Liver (tissue), 3 donors: ENCODE measurements around the gene IL12RB2.

Experiments used
- EGR1 ChIP-seq, 2 donors: IDR thresholded peaks; 2 replicates each; pipeline ENCODE4 v1.6.1; 2016 to 2018; ENCODE audit warnings: antibody characterized with exemption in 2 of 2, low read depth in 2 of 2
- FOXA2 ChIP-seq: IDR thresholded peaks from 2 replicates; pipeline ENCODE4 v1.6.1; 2016; ENCODE audit warnings: antibody characterized with exemption
- GABPA ChIP-seq, 2 donors: IDR thresholded peaks in 1 of 2; conservative IDR thresholded peaks in 1 of 2; 2 replicates each; pipeline ENCODE4 v1.6.1; 2016; ENCODE audit warnings: antibody characterized with exemption in 2 of 2, mild to moderate bottlenecking in 1 of 2, moderate library complexity in 1 of 2
- JUND ChIP-seq, 2 donors: IDR thresholded peaks; 2 replicates each; pipeline ENCODE4 v1.6.1; 2016; ENCODE audit warnings: antibody characterized with exemption in 2 of 2
- RAD21 ChIP-seq, 2 donors: IDR thresholded peaks; 2 replicates each; pipeline ENCODE4 v1.6.1; 2016; ENCODE audit warnings: antibody characterized with exemption in 2 of 2, mild to moderate bottlenecking in 2 of 2
- SP1 ChIP-seq: IDR thresholded peaks from 2 replicates; pipeline ENCODE4 v1.6.1; 2018; ENCODE audit warnings: antibody characterized with exemption, mild to moderate bottlenecking
- TAF1 ChIP-seq: conservative IDR thresholded peaks from 2 replicates; pipeline ENCODE4 v1.6.1; 2016; ENCODE audit warnings: antibody characterized with exemption, mild to moderate bottlenecking
- TF ChIP-seq, protein P1 (sequence below): fragments of 150-350 bp; IDR thresholded peaks from 2 replicates; pipeline ENCODE4 v1.5.1; 2017; ENCODE audit warnings: improper control_type of control experiment, low read depth, low read length; ENCODE audit not compliant: missing input control
- TF ChIP-seq, protein P2 (sequence below): IDR thresholded peaks from 2 replicates; pipeline ENCODE4 v1.6.1; 2016; ENCODE audit warnings: antibody characterized with exemption
- TF ChIP-seq, protein P3 (sequence below): IDR thresholded peaks from 2 replicates; pipeline ENCODE4 v1.6.1; 2016; ENCODE audit warnings: antibody characterized with exemption
- TF ChIP-seq, protein P4 (sequence below): IDR thresholded peaks from 2 replicates; pipeline ENCODE4 v1.6.1; 2016; ENCODE audit warnings: antibody characterized with exemption, mild to moderate bottlenecking
- TF ChIP-seq, protein P5 (sequence below): IDR thresholded peaks from 2 replicates; pipeline ENCODE4 v1.6.1; 2016; ENCODE audit warnings: antibody characterized with exemption
- donor health status: healthy.
- donor health status: healthy.

DNA sequence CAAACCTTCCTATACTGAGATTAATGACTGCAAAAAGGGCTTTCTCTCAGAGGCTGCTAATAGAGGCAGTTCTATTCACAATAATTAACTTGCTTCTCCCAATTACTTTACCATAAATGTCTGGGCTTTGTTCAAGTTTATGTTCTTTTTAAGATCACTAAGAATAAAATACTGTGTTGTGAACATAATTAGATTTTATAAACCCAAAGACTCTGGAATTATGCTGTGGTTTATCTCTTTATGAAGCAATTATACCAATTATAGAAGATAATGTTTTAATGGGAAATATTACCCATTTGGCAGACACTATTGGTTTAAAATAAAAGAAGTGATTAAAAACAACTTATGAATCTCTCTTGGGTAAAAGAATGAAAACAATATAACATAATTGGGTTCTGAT is 43.5 kb upstream of the IL12RB2 start:
- TF ChIP-seq SP1: no peak
- no peak for TF ChIP-seq JUND (IDR thresholded peaks at IDR 0.05)
- TF ChIP-seq, protein P1, sequence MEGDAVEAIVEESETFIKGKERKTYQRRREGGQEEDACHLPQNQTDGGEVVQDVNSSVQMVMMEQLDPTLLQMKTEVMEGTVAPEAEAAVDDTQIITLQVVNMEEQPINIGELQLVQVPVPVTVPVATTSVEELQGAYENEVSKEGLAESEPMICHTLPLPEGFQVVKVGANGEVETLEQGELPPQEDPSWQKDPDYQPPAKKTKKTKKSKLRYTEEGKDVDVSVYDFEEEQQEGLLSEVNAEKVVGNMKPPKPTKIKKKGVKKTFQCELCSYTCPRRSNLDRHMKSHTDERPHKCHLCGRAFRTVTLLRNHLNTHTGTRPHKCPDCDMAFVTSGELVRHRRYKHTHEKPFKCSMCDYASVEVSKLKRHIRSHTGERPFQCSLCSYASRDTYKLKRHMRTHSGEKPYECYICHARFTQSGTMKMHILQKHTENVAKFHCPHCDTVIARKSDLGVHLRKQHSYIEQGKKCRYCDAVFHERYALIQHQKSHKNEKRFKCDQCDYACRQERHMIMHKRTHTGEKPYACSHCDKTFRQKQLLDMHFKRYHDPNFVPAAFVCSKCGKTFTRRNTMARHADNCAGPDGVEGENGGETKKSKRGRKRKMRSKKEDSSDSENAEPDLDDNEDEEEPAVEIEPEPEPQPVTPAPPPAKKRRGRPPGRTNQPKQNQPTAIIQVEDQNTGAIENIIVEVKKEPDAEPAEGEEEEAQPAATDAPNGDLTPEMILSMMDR: no peak
- TF ChIP-seq, protein P2, sequence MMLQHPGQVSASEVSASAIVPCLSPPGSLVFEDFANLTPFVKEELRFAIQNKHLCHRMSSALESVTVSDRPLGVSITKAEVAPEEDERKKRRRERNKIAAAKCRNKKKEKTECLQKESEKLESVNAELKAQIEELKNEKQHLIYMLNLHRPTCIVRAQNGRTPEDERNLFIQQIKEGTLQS: no peak
- TF ChIP-seq FOXA2: no peak
- no peak for TF ChIP-seq RAD21 (IDR thresholded peaks at IDR 0.05)
- TF ChIP-seq, protein P3, sequence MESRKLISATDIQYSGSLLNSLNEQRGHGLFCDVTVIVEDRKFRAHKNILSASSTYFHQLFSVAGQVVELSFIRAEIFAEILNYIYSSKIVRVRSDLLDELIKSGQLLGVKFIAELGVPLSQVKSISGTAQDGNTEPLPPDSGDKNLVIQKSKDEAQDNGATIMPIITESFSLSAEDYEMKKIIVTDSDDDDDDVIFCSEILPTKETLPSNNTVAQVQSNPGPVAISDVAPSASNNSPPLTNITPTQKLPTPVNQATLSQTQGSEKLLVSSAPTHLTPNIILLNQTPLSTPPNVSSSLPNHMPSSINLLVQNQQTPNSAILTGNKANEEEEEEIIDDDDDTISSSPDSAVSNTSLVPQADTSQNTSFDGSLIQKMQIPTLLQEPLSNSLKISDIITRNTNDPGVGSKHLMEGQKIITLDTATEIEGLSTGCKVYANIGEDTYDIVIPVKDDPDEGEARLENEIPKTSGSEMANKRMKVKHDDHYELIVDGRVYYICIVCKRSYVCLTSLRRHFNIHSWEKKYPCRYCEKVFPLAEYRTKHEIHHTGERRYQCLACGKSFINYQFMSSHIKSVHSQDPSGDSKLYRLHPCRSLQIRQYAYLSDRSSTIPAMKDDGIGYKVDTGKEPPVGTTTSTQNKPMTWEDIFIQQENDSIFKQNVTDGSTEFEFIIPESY: no peak
- TF ChIP-seq, protein P4, sequence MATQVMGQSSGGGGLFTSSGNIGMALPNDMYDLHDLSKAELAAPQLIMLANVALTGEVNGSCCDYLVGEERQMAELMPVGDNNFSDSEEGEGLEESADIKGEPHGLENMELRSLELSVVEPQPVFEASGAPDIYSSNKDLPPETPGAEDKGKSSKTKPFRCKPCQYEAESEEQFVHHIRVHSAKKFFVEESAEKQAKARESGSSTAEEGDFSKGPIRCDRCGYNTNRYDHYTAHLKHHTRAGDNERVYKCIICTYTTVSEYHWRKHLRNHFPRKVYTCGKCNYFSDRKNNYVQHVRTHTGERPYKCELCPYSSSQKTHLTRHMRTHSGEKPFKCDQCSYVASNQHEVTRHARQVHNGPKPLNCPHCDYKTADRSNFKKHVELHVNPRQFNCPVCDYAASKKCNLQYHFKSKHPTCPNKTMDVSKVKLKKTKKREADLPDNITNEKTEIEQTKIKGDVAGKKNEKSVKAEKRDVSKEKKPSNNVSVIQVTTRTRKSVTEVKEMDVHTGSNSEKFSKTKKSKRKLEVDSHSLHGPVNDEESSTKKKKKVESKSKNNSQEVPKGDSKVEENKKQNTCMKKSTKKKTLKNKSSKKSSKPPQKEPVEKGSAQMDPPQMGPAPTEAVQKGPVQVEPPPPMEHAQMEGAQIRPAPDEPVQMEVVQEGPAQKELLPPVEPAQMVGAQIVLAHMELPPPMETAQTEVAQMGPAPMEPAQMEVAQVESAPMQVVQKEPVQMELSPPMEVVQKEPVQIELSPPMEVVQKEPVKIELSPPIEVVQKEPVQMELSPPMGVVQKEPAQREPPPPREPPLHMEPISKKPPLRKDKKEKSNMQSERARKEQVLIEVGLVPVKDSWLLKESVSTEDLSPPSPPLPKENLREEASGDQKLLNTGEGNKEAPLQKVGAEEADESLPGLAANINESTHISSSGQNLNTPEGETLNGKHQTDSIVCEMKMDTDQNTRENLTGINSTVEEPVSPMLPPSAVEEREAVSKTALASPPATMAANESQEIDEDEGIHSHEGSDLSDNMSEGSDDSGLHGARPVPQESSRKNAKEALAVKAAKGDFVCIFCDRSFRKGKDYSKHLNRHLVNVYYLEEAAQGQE: no peak
- TF ChIP-seq TAF1: no peak
- no peak for TF ChIP-seq EGR1 (IDR thresholded peaks at IDR 0.05; ENCODE audit: low read depth in 2 of 2)
- no peak for TF ChIP-seq GABPA (IDR thresholded peaks at IDR 0.05 in 1 of 2, conservative IDR thresholded peaks at IDR 0.05 in 1 of 2)
- TF ChIP-seq, protein P5, sequence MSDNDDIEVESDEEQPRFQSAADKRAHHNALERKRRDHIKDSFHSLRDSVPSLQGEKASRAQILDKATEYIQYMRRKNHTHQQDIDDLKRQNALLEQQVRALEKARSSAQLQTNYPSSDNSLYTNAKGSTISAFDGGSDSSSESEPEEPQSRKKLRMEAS: no peak
